Loucy (cell line): ENCODE results near the gene TEX13D.

Source experiments
- H2AFZ ChIP-seq: fragments of 200-600 bp; sonication (generic); 2 replicates; pipeline ENCODE4 v1.6.0; 2016; ENCODE audit warnings: antibody characterized with exemption, mild to moderate bottlenecking, low read length, moderate library complexity
- H3F3A ChIP-seq: fragments of 200-600 bp; 2 replicates; pipeline ENCODE4 v1.6.0; 2016; ENCODE audit warnings: antibody characterized with exemption, low read depth, mild to moderate bottlenecking
- H3K27me3 ChIP-seq: fragments of 200-600 bp; sonication (generic); 2 replicates; pipeline ENCODE4 v1.6.1; 2014; ENCODE audit warnings: low read length, mild to moderate bottlenecking; ENCODE audit not compliant: insufficient read depth, poor library complexity, severe bottlenecking
- H3K36me3 ChIP-seq: fragments of 200-600 bp; sonication (generic); 2 replicates; pipeline ENCODE4 v1.6.1; 2016; ENCODE audit warnings: low read length; ENCODE audit not compliant: insufficient read depth
- H3K4me1 ChIP-seq: fragments of 200-600 bp; sonication (generic); 2 replicates; pipeline ENCODE4 v1.5.1; 2014; ENCODE audit warnings: low read length, mild to moderate bottlenecking; ENCODE audit not compliant: insufficient read depth, poor library complexity, severe bottlenecking
- H3K4me2 ChIP-seq: fragments of 200-600 bp; sonication (generic); 2 replicates; pipeline ENCODE4 v1.6.0; 2014; ENCODE audit warnings: antibody characterized with exemption, low read length, low read depth, mild to moderate bottlenecking; ENCODE audit not compliant: poor library complexity, severe bottlenecking
- H3K4me3 ChIP-seq: fragments of 200-600 bp; sonication (generic); 2 replicates; pipeline ENCODE4 v1.5.1; 2014; ENCODE audit warnings: low read length, mild to moderate bottlenecking, mixed read lengths; ENCODE audit not compliant: poor library complexity, severe bottlenecking
- H3K79me2 ChIP-seq: fragments of 200-600 bp; sonication (generic); 2 replicates; pipeline ENCODE4 v1.6.1; 2014; ENCODE audit warnings: low read length; ENCODE audit not compliant: insufficient read depth
- H3K9ac ChIP-seq: fragments of 200-600 bp; sonication (generic); 2 replicates; pipeline ENCODE4 v1.6.0; 2014; ENCODE audit warnings: mild to moderate bottlenecking, low read depth, low read length, moderate library complexity; ENCODE audit not compliant: poor library complexity, severe bottlenecking
- H3K9me2 ChIP-seq: fragments of 200-600 bp; sonication (generic); replicated peaks from 2 replicates; pipeline ENCODE4 v1.6.1; 2016; ENCODE audit warnings: low read depth, low read length, mixed read lengths
- H3K9me3 ChIP-seq: fragments of 200-600 bp; sonication (generic); 2 replicates; pipeline ENCODE4 v1.6.1; 2014; ENCODE audit warnings: mild to moderate bottlenecking, antibody characterized with exemption, low read length, low read depth; ENCODE audit not compliant: insufficient read depth
- H4K20me1 ChIP-seq: fragments of 200-600 bp; sonication (generic); 2 replicates; pipeline ENCODE4 v1.6.0; 2014; ENCODE audit warnings: antibody characterized with exemption, low read length, mild to moderate bottlenecking; ENCODE audit not compliant: insufficient read depth, poor library complexity, severe bottlenecking
- EZH2phosphoT487 ChIP-seq: fragments of 200-600 bp; IDR thresholded peaks from 2 replicates; pipeline ENCODE4 v1.6.1; 2018; ENCODE audit warnings: antibody characterized with exemption, mild to moderate bottlenecking, moderate library complexity, borderline replicate concordance
- TF ChIP-seq, protein P1 (sequence below): fragments of 200-600 bp; sonication (generic); conservative IDR thresholded peaks from 2 replicates; pipeline ENCODE4 v1.5.1; 2014; ENCODE audit warnings: mild to moderate bottlenecking, antibody characterized with exemption, low read length

Gene TEX13D

DNA sequence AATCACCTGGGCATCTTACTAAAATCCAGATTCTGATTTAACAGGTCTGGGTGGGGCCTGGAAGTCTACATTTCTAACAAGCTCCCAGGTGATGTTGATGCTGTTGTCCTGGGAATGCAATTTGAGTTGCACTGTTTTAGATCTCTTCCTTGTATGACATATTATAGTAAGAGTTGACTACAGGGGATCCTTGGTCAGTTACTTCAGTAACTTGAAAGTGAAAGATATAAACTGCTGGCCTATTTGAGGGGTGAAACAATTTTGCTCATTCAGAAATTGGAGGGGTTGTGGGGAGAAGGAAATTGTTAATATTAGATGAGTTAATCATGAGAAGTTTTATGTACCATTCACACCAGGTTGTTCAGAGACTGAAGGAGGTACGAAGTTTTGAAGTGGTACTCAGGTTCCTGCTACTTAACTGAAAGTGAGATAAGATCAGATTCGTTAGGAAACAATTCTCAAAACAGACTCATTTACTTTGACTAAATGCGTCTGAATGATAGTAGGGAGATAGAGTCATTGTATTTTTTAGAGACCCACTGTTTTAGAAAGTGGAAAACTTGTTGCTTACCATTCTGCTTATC is 26.4 kb downstream of the TEX13D start:
- TF ChIP-seq, protein P1, sequence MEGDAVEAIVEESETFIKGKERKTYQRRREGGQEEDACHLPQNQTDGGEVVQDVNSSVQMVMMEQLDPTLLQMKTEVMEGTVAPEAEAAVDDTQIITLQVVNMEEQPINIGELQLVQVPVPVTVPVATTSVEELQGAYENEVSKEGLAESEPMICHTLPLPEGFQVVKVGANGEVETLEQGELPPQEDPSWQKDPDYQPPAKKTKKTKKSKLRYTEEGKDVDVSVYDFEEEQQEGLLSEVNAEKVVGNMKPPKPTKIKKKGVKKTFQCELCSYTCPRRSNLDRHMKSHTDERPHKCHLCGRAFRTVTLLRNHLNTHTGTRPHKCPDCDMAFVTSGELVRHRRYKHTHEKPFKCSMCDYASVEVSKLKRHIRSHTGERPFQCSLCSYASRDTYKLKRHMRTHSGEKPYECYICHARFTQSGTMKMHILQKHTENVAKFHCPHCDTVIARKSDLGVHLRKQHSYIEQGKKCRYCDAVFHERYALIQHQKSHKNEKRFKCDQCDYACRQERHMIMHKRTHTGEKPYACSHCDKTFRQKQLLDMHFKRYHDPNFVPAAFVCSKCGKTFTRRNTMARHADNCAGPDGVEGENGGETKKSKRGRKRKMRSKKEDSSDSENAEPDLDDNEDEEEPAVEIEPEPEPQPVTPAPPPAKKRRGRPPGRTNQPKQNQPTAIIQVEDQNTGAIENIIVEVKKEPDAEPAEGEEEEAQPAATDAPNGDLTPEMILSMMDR: no peak
- TF ChIP-seq EZH2phosphoT487: no peak
- peak overlapping the region; percentile 75 for H3K4me3 ChIP-seq
- H2AFZ ChIP-seq: no peak overlapping the region
- H3K9me3 ChIP-seq: no peaks in the 10 kb centered on the region
- peaks cover 7% of the 10 kb centered on the region; the same call in 1 of the 2 replicates for H3F3A ChIP-seq
- peaks cover 12% of the 10 kb centered on the region; the same call in 1 of the 2 replicates for H3K36me3 ChIP-seq
- peak overlapping the region; percentile 75 for H3K9ac ChIP-seq
- H3K79me2 ChIP-seq: peaks cover 95% of the 10 kb centered on the region
- H3K4me1 ChIP-seq: peaks cover 48% of the 10 kb centered on the region
- peak overlapping the region; percentile 97 for H3K4me2 ChIP-seq
- H3K27me3 ChIP-seq: no peaks in the 10 kb centered on the region
- no peaks in the 10 kb centered on the region for H3K9me2 ChIP-seq
- peaks cover 10% of the 10 kb centered on the region for H4K20me1 ChIP-seq

DNA sequence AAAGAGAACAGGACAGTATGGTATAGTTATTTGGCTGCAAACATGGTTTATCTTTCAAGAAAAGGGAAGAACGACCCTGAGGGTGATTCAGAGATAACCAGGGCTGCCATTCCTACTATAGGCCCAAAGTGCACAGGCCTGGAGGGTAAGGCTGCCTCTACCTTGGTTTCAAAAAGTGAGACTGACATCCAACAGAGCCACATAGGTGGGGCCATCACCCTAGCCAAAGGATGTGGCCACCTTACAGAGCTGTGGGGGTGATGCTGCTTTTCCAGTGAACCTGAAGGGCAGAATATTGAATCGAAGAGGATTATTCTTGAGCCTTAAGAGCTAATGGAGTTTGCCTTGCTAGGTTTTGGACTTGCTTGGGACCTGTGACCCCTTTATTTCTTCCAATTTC is 29.6 kb downstream of the TEX13D start:
- Histone ChIP-seq H3K9ac (no peak overlapping the region), H3K9me2 (no peaks in the 10 kb centered on the region), H3F3A (peaks cover 7% of the 10 kb centered on the region; the same call in 1 of the 2 replicates), H3K4me3 (peak overlapping the region; percentile 35), H3K36me3 (peaks cover 33% of the 10 kb centered on the region; the same call in 1 of the 2 replicates), H3K9me3 (no peaks in the 10 kb centered on the region), H3K4me1 (peaks cover 37% of the 10 kb centered on the region), H3K4me2 (peak overlapping the region; percentile 97), H2AFZ (no peak overlapping the region), H3K79me2 (peaks cover 93% of the 10 kb centered on the region), H3K27me3 (no peaks in the 10 kb centered on the region), H4K20me1 (peaks cover 10% of the 10 kb centered on the region)
- TF ChIP-seq EZH2phosphoT487: no peak
- TF ChIP-seq, protein P1: no peak

DNA sequence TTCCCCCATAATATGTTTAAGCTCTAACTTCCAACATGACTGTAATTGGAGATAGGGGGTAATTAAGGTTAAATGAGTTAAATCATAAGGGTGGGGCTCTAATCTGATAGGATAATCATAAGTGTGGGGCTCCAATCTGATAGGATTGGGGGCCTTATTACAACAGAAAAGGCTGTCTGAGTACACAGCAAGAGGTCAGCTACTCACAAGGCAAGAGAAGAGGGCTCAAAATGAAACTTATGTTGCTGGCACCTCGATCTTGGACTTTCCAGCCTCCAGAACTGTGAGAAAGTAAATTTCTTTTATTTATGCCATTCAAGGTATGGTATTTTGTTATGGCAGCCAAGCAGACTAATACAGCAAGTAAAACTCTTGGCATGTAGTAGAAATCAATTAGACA is 30.3 kb downstream of the TEX13D start:
- no peak overlapping the region for H3K9ac ChIP-seq
- no peaks in the 10 kb centered on the region for H3K9me3 ChIP-seq
- TF ChIP-seq EZH2phosphoT487: no peak
- TF ChIP-seq, protein P1: no peak
- no peaks in the 10 kb centered on the region for H3K9me2 ChIP-seq
- peaks cover 30% of the 10 kb centered on the region for H3K4me1 ChIP-seq
- H2AFZ ChIP-seq: no peak overlapping the region
- H3K36me3 ChIP-seq: peaks cover 39% of the 10 kb centered on the region; the same call in 1 of the 2 replicates
- H4K20me1 ChIP-seq: peaks cover 10% of the 10 kb centered on the region
- peak overlapping the region; percentile 35 for H3K4me3 ChIP-seq
- H3K79me2 ChIP-seq: peaks cover 93% of the 10 kb centered on the region
- peak overlapping the region; percentile 97 for H3K4me2 ChIP-seq
- H3K27me3 ChIP-seq: no peaks in the 10 kb centered on the region
- peaks cover 7% of the 10 kb centered on the region; the same call in 1 of the 2 replicates for H3F3A ChIP-seq
